Activated CD4-positive, alpha-beta T cell treated with anti-CD3 and anti-CD28 coated beads for 36 hours (primary cell): ENCODE results near the gene DNAJC24. TPM values are rescaled to one million over a fixed set of nuclear protein-coding genes. Genes with fewer than 3 reads are reported as not detected.

Experiments used
- ATAC-seq: fragments of 200-7000 bp; cut with Tn5 transposase; one replicate; pipeline ENCODE4 v1.10.0; 2021; ENCODE audit warnings: mild to moderate bottlenecking, moderate library complexity
- CTCF ChIA-PET: fragments of 350-600 bp; sonication (Branson Sonifier 250); formaldehyde crosslinking; loops from one replicate; lab custom pipeline; 2021; ENCODE audit warnings: antibody characterized with exemption; lab: Charles Lee
- POLR2A ChIA-PET: fragments of 350-600 bp; sonication (Branson Sonifier 250); formaldehyde crosslinking; loops from one replicate; lab custom pipeline; 2021; ENCODE audit warnings: antibody characterized with exemption, inconsistent platforms; lab: Charles Lee
- DNase-seq: peaks from one replicate; pipeline ENCODE4 v3.0.0-alpha.2; 2020
- H3K27ac Mint-ChIP-seq: one replicate; pipeline ENCODE4 v1.8.0; 2021; ENCODE audit warnings: mixed read lengths
- H3K27me3 Mint-ChIP-seq: one replicate; pipeline ENCODE4 v1.8.0; 2021; ENCODE audit warnings: mixed read lengths
- H3K36me3 Mint-ChIP-seq: one replicate; pipeline ENCODE4 v1.8.0; 2021; ENCODE audit warnings: low read depth, mixed read lengths
- H3K4me1 Mint-ChIP-seq: one replicate; pipeline ENCODE4 v1.8.0; 2021; ENCODE audit warnings: mixed read lengths
- H3K4me3 Mint-ChIP-seq: one replicate; pipeline ENCODE4 v1.8.0; 2021; ENCODE audit warnings: mild to moderate bottlenecking, moderate library complexity, mixed read lengths
- H3K9me3 Mint-ChIP-seq: one replicate; pipeline ENCODE4 v1.8.0; 2021; ENCODE audit warnings: low read depth, mixed read lengths
- intact Hi-C, 2 experiments: fragments of 100-400 bp; cut with DNase I in 1 of 2; cut with micrococcal nuclease in 1 of 2; formaldehyde crosslinking; loops; one replicate each; pipeline versions ENCODE4 v1.14.2 to v1.15.1; 2022 to 2024; cut with DNase I, micrococcal nuclease
- total RNA-seq, 2 experiments: library from RNA; stranded (reverse); gene quantifications; one replicate each; pipeline ENCODE4 v1.2.3, GENCODE V29; 2021

Gene DNAJC24
- total RNA-seq, 2 experiments from 2014 or later = 15.3 to 26.3 TPM

GRCh38 chr11:31355817-31356216, 13.8 kb upstream of the DNAJC24 start:
- intact Hi-C loops = no loop called here
- Mint-ChIP-seq H3K27ac (no peak overlapping the region), H3K36me3 (no peaks in the 10 kb centered on the region), H3K4me3 (no peak overlapping the region), H3K9me3 (no peaks in the 10 kb centered on the region), H3K4me1 (peaks cover 3% of the 10 kb centered on the region), H3K27me3 (peaks cover 5% of the 10 kb centered on the region)
- ATAC-seq (no peak), DNase-seq (no peak)
- CTCF ChIA-PET = interaction anchor here (0.6 kb wide), 1 partner anchor 12 kb away, joined by 3 read pairs; no protein-coding TSS in a partner anchor
- POLR2A ChIA-PET = no interaction called here

- intact Hi-C loops = loop anchor here in 1 of 2 experiments (10.0 kb wide), 1 partner anchor 1037 kb away; the partner anchor contains the start of gene ARL14EP
- ChIA-PET POLR2A (no interaction called here), CTCF (no interaction called here)
- peaks cover 18% of the 10 kb centered on the region for H3K4me1 Mint-ChIP-seq
- ATAC-seq (no peak), DNase-seq (no peak)
- H3K27me3 Mint-ChIP-seq = peaks cover 4% of the 10 kb centered on the region
- no peak overlapping the region for H3K27ac Mint-ChIP-seq
- H3K9me3 Mint-ChIP-seq = no peaks in the 10 kb centered on the region
- H3K4me3 Mint-ChIP-seq = no peak overlapping the region
- no peaks in the 10 kb centered on the region for H3K36me3 Mint-ChIP-seq
Observed at GRCh38 chr11:31361743-31362142, 7.9 kb upstream of the DNAJC24 start.

GRCh38 chr11:31366795-31367194, 2.9 kb upstream of the DNAJC24 start:
- ChIA-PET CTCF (interaction anchor here (0.7 to 1.2 kb wide), 2 partner anchors 11 to 25 kb away, joined by 3 read pairs; no protein-coding TSS in a partner anchor), POLR2A (no interaction called here)
- ATAC-seq (no peak), DNase-seq (peak; percentile 8)
- Mint-ChIP-seq H3K27ac (no peak overlapping the region), H3K4me1 (peaks cover 34% of the 10 kb centered on the region), H3K9me3 (no peaks in the 10 kb centered on the region), H3K27me3 (peaks cover 4% of the 10 kb centered on the region), H3K36me3 (peaks cover 2% of the 10 kb centered on the region), H3K4me3 (no peak overlapping the region)
- intact Hi-C loops = loop anchor here (5.0 to 10.0 kb wide), 2 partner anchors 1042 to 1044 kb away; partner anchors contain the start of gene ARL14EP (in 2 of the 2)

- peak; percentile 78 for ATAC-seq
- peaks cover 29% of the 10 kb centered on the region for H3K36me3 Mint-ChIP-seq
Observed at GRCh38 chr11:31375879-31376278, 6.2 kb downstream of the DNAJC24 start.

GRCh38 chr11:31383116-31383515, 13.5 kb downstream of the DNAJC24 start:
- no peaks in the 10 kb centered on the region for H3K9me3 Mint-ChIP-seq
- no peak overlapping the region for H3K27ac Mint-ChIP-seq
- DNase-seq (no peak), ATAC-seq (no peak)
- peaks cover 7% of the 10 kb centered on the region for H3K4me1 Mint-ChIP-seq
- ChIA-PET POLR2A (no interaction called here), CTCF (no interaction called here)
- H3K4me3 Mint-ChIP-seq = no peak overlapping the region
- H3K27me3 Mint-ChIP-seq = no peaks in the 10 kb centered on the region
- peaks cover 4% of the 10 kb centered on the region for H3K36me3 Mint-ChIP-seq
- intact Hi-C loops = no loop called here

More at GRCh38 chr11:31375879-31376278, 6.2 kb downstream of the DNAJC24 start:
- Mint-ChIP-seq H3K27me3 (no peaks in the 10 kb centered on the region), H3K9me3 (peaks cover 2% of the 10 kb centered on the region), H3K4me3 (no peak overlapping the region), H3K4me1 (peaks cover 35% of the 10 kb centered on the region), H3K27ac (no peak overlapping the region)
- peak; percentile 43 for DNase-seq
- ChIA-PET POLR2A (no interaction called here), CTCF (interaction anchor here (0.8 kb wide), 1 partner anchor 29 kb away, joined by 3 read pairs; no protein-coding TSS in a partner anchor)
- intact Hi-C loops = no loop called here

- no peaks in the 10 kb centered on the region for H3K9me3 Mint-ChIP-seq
- ATAC-seq (no peak), DNase-seq (no peak)
- H3K27me3 Mint-ChIP-seq = no peaks in the 10 kb centered on the region
- POLR2A ChIA-PET = no interaction called here
- no peak overlapping the region for H3K27ac Mint-ChIP-seq
- CTCF ChIA-PET = no interaction called here
- intact Hi-C loops = no loop called here
- no peak overlapping the region for H3K4me3 Mint-ChIP-seq
- H3K4me1 Mint-ChIP-seq = peaks cover 10% of the 10 kb centered on the region
- H3K36me3 Mint-ChIP-seq = peaks cover 8% of the 10 kb centered on the region
Observed at GRCh38 chr11:31387379-31387778, 17.7 kb downstream of the DNAJC24 start.

GRCh38 chr11:31397239-31397834, 27.7 kb downstream of the DNAJC24 start:
- no peak overlapping the region for H3K27ac Mint-ChIP-seq
- H3K4me3 Mint-ChIP-seq = no peak overlapping the region
- H3K9me3 Mint-ChIP-seq = no peaks in the 10 kb centered on the region
- CTCF ChIA-PET = interaction anchor here (0.7 to 1.6 kb wide), 2 partner anchors 473 to 533 kb away, joined by 3 to 4 read pairs; no protein-coding TSS in a partner anchor
- DNase-seq (no peak), ATAC-seq (no peak)
- peaks cover 15% of the 10 kb centered on the region for H3K36me3 Mint-ChIP-seq
- POLR2A ChIA-PET = no interaction called here
- no peaks in the 10 kb centered on the region for H3K4me1 Mint-ChIP-seq
- H3K27me3 Mint-ChIP-seq = no peaks in the 10 kb centered on the region
- intact Hi-C loops = loop anchor here (1.0 to 10.0 kb wide), 6 partner anchors 397 to 609 kb away; partner anchors contain the start of gene PAX6 (in 1 of the 2)

GRCh38 chr11:31404614-31405013, 35.0 kb downstream of the DNAJC24 start:
- intact Hi-C loops = no loop called here
- no peak overlapping the region for H3K4me3 Mint-ChIP-seq
- CTCF ChIA-PET = interaction anchor here (0.8 kb wide), 1 partner anchor 29 kb away, joined by 3 read pairs; no protein-coding TSS in a partner anchor

GRCh38 chr11:31408201-31408600, 38.5 kb downstream of the DNAJC24 start:
- peak; percentile 17 for DNase-seq
- no peaks in the 10 kb centered on the region for H3K27me3 Mint-ChIP-seq
- H3K4me3 Mint-ChIP-seq = no peak overlapping the region
- no peak overlapping the region for H3K27ac Mint-ChIP-seq
- peaks cover 8% of the 10 kb centered on the region for H3K4me1 Mint-ChIP-seq
- H3K9me3 Mint-ChIP-seq = peaks cover 7% of the 10 kb centered on the region
- intact Hi-C loops = no loop called here
- ATAC-seq = peak; percentile 77
- POLR2A ChIA-PET = no interaction called here
- peaks cover 13% of the 10 kb centered on the region for H3K36me3 Mint-ChIP-seq
- CTCF ChIA-PET = no interaction called here

More at GRCh38 chr11:31404614-31405013, 35.0 kb downstream of the DNAJC24 start:
- Mint-ChIP-seq H3K9me3 (no peaks in the 10 kb centered on the region), H3K4me1 (peaks cover 8% of the 10 kb centered on the region), H3K27ac (no peak overlapping the region), H3K36me3 (peaks cover 10% of the 10 kb centered on the region), H3K27me3 (no peaks in the 10 kb centered on the region)
- ATAC-seq (no peak), DNase-seq (no peak)
- POLR2A ChIA-PET = no interaction called here

GRCh38 chr11:31412946-31413345, 43.3 kb downstream of the DNAJC24 start:
- Mint-ChIP-seq H3K27me3 (no peaks in the 10 kb centered on the region), H3K4me3 (no peak overlapping the region), H3K27ac (no peak overlapping the region), H3K4me1 (peaks cover 8% of the 10 kb centered on the region), H3K9me3 (peaks cover 7% of the 10 kb centered on the region), H3K36me3 (peaks cover 22% of the 10 kb centered on the region)
- DNase-seq = no peak
- ChIA-PET CTCF (no interaction called here), POLR2A (no interaction called here)
- no peak for ATAC-seq
- intact Hi-C loops = no loop called here

- Mint-ChIP-seq H3K4me3 (no peak overlapping the region), H3K27me3 (no peaks in the 10 kb centered on the region), H3K9me3 (peaks cover 7% of the 10 kb centered on the region), H3K36me3 (peaks cover 20% of the 10 kb centered on the region), H3K27ac (no peak overlapping the region), H3K4me1 (no peaks in the 10 kb centered on the region)
- POLR2A ChIA-PET = no interaction called here
- ATAC-seq (no peak), DNase-seq (no peak)
- intact Hi-C loops = no loop called here
- CTCF ChIA-PET = no interaction called here
Observed at GRCh38 chr11:31414338-31414737, 44.7 kb downstream of the DNAJC24 start.

- DNase-seq = no peak
- ChIA-PET POLR2A (no interaction called here), CTCF (no interaction called here)
- H3K9me3 Mint-ChIP-seq = peaks cover 7% of the 10 kb centered on the region
- ATAC-seq = no peak
- no peaks in the 10 kb centered on the region for H3K27me3 Mint-ChIP-seq
- H3K36me3 Mint-ChIP-seq = peaks cover 19% of the 10 kb centered on the region
- no peaks in the 10 kb centered on the region for H3K4me1 Mint-ChIP-seq
- no peak overlapping the region for H3K4me3 Mint-ChIP-seq
- H3K27ac Mint-ChIP-seq = no peak overlapping the region
- intact Hi-C loops = no loop called here
Observed at GRCh38 chr11:31415435-31415834, 45.8 kb downstream of the DNAJC24 start.
